CD4-positive, alpha-beta memory T cell (primary cell): ENCODE measurements around the gene MBTPS2. TPM values are rescaled to one million over a fixed set of nuclear protein-coding genes. Genes with fewer than 3 reads are reported as not detected.
"Not testable (repeated sequence)": the region's sequence is repeated elsewhere in the genome, so short reads cannot be mapped to it uniquely, and the experiment has no call there.

Source experiments
- CTCF ChIA-PET: fragments of 350-600 bp; sonication (Branson Sonifier 250); formaldehyde crosslinking; loops from one replicate; lab custom pipeline; 2021; ENCODE audit warnings: inconsistent platforms; ENCODE audit not compliant: partially characterized antibody; lab: Charles Lee
- POLR2A ChIA-PET: fragments of 350-600 bp; sonication (Branson Sonifier 250); formaldehyde crosslinking; loops from one replicate; lab custom pipeline; 2021; ENCODE audit not compliant: partially characterized antibody; lab: Charles Lee
- DNase-seq, 5 donors: peaks; one replicate each; pipeline versions ENCODE4 v3.0.0 to v3.0.0-alpha.2; 2020 to 2022; ENCODE audit warnings: mixed read lengths in 1 of 5
- H3K27ac ChIP-seq: one replicate; pipeline ENCODE4 v1.7.0; 2013; ENCODE audit warnings: low read depth, low read length
- H3K27me3 ChIP-seq: 2 replicates; pipeline ENCODE4 v1.7.0; 2013; ENCODE audit warnings: mild to moderate bottlenecking, low read length, moderate library complexity; ENCODE audit not compliant: insufficient read depth
- H3K36me3 ChIP-seq: 2 replicates; pipeline ENCODE4 v1.7.0; 2013; ENCODE audit warnings: mild to moderate bottlenecking, low read length, moderate library complexity; ENCODE audit not compliant: insufficient read depth
- H3K4me1 ChIP-seq: 2 replicates; pipeline ENCODE4 v1.7.0; 2013; ENCODE audit warnings: mild to moderate bottlenecking, low read length, moderate library complexity; ENCODE audit not compliant: insufficient read depth
- H3K4me3 ChIP-seq, 2 donors: one replicate each; pipeline ENCODE4 v1.7.0; 2013; ENCODE audit warnings: low read length in 2 of 2, mild to moderate bottlenecking in 1 of 2
- H3K9me3 ChIP-seq, 2 donors: one replicate each; pipeline ENCODE4 v1.7.0; 2013; ENCODE audit warnings: low read length in 2 of 2, control low read depth in 1 of 2; ENCODE audit not compliant: control insufficient read depth in 1 of 2
- H3K27ac Mint-ChIP-seq, 7 donors: one replicate each; pipeline ENCODE4 v1.8.0; 2020 to 2021; ENCODE audit warnings: mixed read lengths in 7 of 7, mild to moderate bottlenecking in 6 of 7, inconsistent platforms in 3 of 7, moderate library complexity in 3 of 7
- H3K27me3 Mint-ChIP-seq, 2 donors: one replicate each; pipeline ENCODE4 v1.8.0; 2020 to 2021; ENCODE audit warnings: mixed read lengths in 2 of 2
- H3K36me3 Mint-ChIP-seq, 2 donors: one replicate each; pipeline ENCODE4 v1.8.0; 2020 to 2021; ENCODE audit warnings: mixed read lengths in 2 of 2, inconsistent platforms in 1 of 2, mild to moderate bottlenecking in 1 of 2
- H3K4me1 Mint-ChIP-seq, 4 donors: one replicate each; pipeline ENCODE4 v1.8.0; 2020 to 2021; ENCODE audit warnings: mixed read lengths in 4 of 4, mild to moderate bottlenecking in 1 of 4
- H3K4me3 Mint-ChIP-seq, 8 donors: one replicate each; pipeline ENCODE4 v1.8.0; 2020 to 2021; ENCODE audit warnings: mixed read lengths in 8 of 8, mild to moderate bottlenecking in 7 of 8, moderate library complexity in 6 of 8, inconsistent platforms in 3 of 8
- H3K9me3 Mint-ChIP-seq, 8 donors: one replicate each; pipeline ENCODE4 v1.8.0; 2020 to 2021; ENCODE audit warnings: mixed read lengths in 8 of 8, mild to moderate bottlenecking in 5 of 8, inconsistent platforms in 3 of 8, moderate library complexity in 1 of 8
- intact Hi-C: fragments of 100-400 bp; cut with micrococcal nuclease; formaldehyde crosslinking; loops from one replicate; pipeline ENCODE4 v1.15.1; 2023
- polyA plus RNA-seq, 2 donors: library from polyadenylated mRNA; unstranded; fragments of 300-500 nt; fragmentation: Illumina TruSeq; gene quantifications; one replicate each; pipeline ENCODE4 v1.2.3, GENCODE V29; 2021
- total RNA-seq, 2 experiments: library from RNA; stranded (reverse); gene quantifications; one replicate each; pipeline ENCODE4 v1.2.3, GENCODE V29; 2021

Gene MBTPS2
- total and polyA plus RNA-seq, 4 experiments from 2014 or later = 6.5 to 8.0 (median 6.7) TPM

- POLR2A ChIA-PET = no interaction called here
Measured at GRCh38 chrX:21855937-21856415, 16.6 kb downstream of the MBTPS2 start, which contains the start of gene YY2. Gene YY2 (plus strand): TSS chrX:21855987. CDS start chrX:21856485, 498 bp downstream.

GRCh38 chrX:21856504-21856903, 17.1 kb downstream of the MBTPS2 start:
- no peak overlapping the region for H3K27ac Mint-ChIP-seq
- no peaks in the 10 kb centered on the region for H3K9me3 ChIP-seq
- H3K4me3 ChIP-seq = no peak overlapping the region
- no peak for DNase-seq
- H3K27me3 Mint-ChIP-seq = no peaks in the 10 kb centered on the region
- H3K27ac ChIP-seq = no peak overlapping the region
- no peak overlapping the region for H3K4me3 Mint-ChIP-seq
- CTCF ChIA-PET = no interaction called here
- H3K4me1 Mint-ChIP-seq = peaks cover 0 to 1% (median 0%) of the 10 kb centered on the region in 4 donors
- H3K36me3 ChIP-seq = no peaks in the 10 kb centered on the region
- H3K27me3 ChIP-seq = no peaks in the 10 kb centered on the region
- H3K4me1 ChIP-seq = no peaks in the 10 kb centered on the region
- peaks cover 18% of the 10 kb centered on the region in 2 donors for H3K36me3 Mint-ChIP-seq
- POLR2A ChIA-PET = no interaction called here
- intact Hi-C loops = no loop called here
- peaks cover 0 to 5% (median 0%) of the 10 kb centered on the region in 8 donors for H3K9me3 Mint-ChIP-seq

More at GRCh38 chrX:21855937-21856415, 16.6 kb downstream of the MBTPS2 start, which contains the start of gene YY2:
- CTCF ChIA-PET = no interaction called here
- Mint-ChIP-seq H3K4me3 (peak within 1 kb of the TSS in 1 of 8 donors; percentile 29), H3K27ac (no peak within 1 kb of the TSS), H3K9me3 (peaks cover 0 to 5% (median 0%) of the 10 kb centered on the region in 8 donors), H3K36me3 (peaks cover 18% of the 10 kb centered on the region in 2 donors), H3K27me3 (no peaks in the 10 kb centered on the region), H3K4me1 (peaks cover 0 to 1% (median 0%) of the 10 kb centered on the region in 4 donors)
- Histone ChIP-seq H3K9me3 (no peaks in the 10 kb centered on the region), H3K27ac (no peak within 1 kb of the TSS), H3K4me1 (no peaks in the 10 kb centered on the region), H3K4me3 (no peak within 1 kb of the TSS), H3K27me3 (no peaks in the 10 kb centered on the region), H3K36me3 (no peaks in the 10 kb centered on the region)
- DNase-seq = no peak
- intact Hi-C loops = no loop called here

GRCh38 chrX:21863241-21863640, 23.8 kb downstream of the MBTPS2 start:
- H3K36me3 ChIP-seq = no peaks in the 10 kb centered on the region
- peaks cover 0 to under 1% of the 10 kb centered on the region in 2 donors for H3K36me3 Mint-ChIP-seq
- DNase-seq = no peak
- no peak overlapping the region for H3K27ac Mint-ChIP-seq
- H3K4me3 ChIP-seq = no peak overlapping the region
- H3K27me3 ChIP-seq = no peaks in the 10 kb centered on the region
- H3K4me1 ChIP-seq = no peaks in the 10 kb centered on the region
- CTCF ChIA-PET = no interaction called here
- H3K4me1 Mint-ChIP-seq = peaks cover 0 to under 1% (median 0%) of the 10 kb centered on the region in 4 donors
- intact Hi-C loops = no loop called here
- POLR2A ChIA-PET = no interaction called here
- peaks cover 0 to 4% (median 0%) of the 10 kb centered on the region in 8 donors for H3K9me3 Mint-ChIP-seq
- H3K27me3 Mint-ChIP-seq = no peaks in the 10 kb centered on the region
- no peak overlapping the region for H3K4me3 Mint-ChIP-seq
- H3K9me3 ChIP-seq = no peaks in the 10 kb centered on the region
- no peak overlapping the region for H3K27ac ChIP-seq

GRCh38 chrX:21865436-21865835, 26.0 kb downstream of the MBTPS2 start:
- Mint-ChIP-seq H3K27me3 (no peaks in the 10 kb centered on the region), H3K9me3 (peaks cover 0 to 2% (median 0%) of the 10 kb centered on the region in 8 donors), H3K4me3 (no peak overlapping the region), H3K36me3 (peaks cover 0 to 3% of the 10 kb centered on the region in 2 donors), H3K4me1 (no peaks in the 10 kb centered on the region), H3K27ac (no peak overlapping the region)
- CTCF ChIA-PET = no interaction called here
- Histone ChIP-seq H3K27me3 (no peaks in the 10 kb centered on the region), H3K27ac (no peak overlapping the region), H3K9me3 (no peaks in the 10 kb centered on the region), H3K4me3 (no peak overlapping the region), H3K4me1 (no peaks in the 10 kb centered on the region), H3K36me3 (no peaks in the 10 kb centered on the region)
- intact Hi-C loops = no loop called here
- POLR2A ChIA-PET = no interaction called here
- DNase-seq = no peak

- POLR2A ChIA-PET = no interaction called here
- Histone ChIP-seq H3K36me3 (no peaks in the 10 kb centered on the region), H3K4me1 (no peaks in the 10 kb centered on the region), H3K27me3 (no peaks in the 10 kb centered on the region), H3K27ac (no peak overlapping the region), H3K4me3 (no peak overlapping the region), H3K9me3 (no peaks in the 10 kb centered on the region)
- no peak overlapping the region for H3K4me3 Mint-ChIP-seq
- H3K27me3 Mint-ChIP-seq = no peaks in the 10 kb centered on the region
- H3K4me1 Mint-ChIP-seq = no peaks in the 10 kb centered on the region
- H3K9me3 Mint-ChIP-seq = no peaks in the 10 kb centered on the region
- H3K36me3 Mint-ChIP-seq = peaks cover 0 to 3% of the 10 kb centered on the region in 2 donors
- CTCF ChIA-PET = no interaction called here
- intact Hi-C loops = no loop called here
- H3K27ac Mint-ChIP-seq = no peak overlapping the region
- DNase-seq = no peak
Measured at GRCh38 chrX:21870494-21870893, 31.1 kb downstream of the MBTPS2 start.

- POLR2A ChIA-PET = no interaction called here
- Histone ChIP-seq H3K4me1 (no peaks in the 10 kb centered on the region), H3K27ac (no peak overlapping the region), H3K27me3 (no peaks in the 10 kb centered on the region), H3K9me3 (no peaks in the 10 kb centered on the region), H3K4me3 (no peak overlapping the region), H3K36me3 (no peaks in the 10 kb centered on the region)
- H3K27ac Mint-ChIP-seq = no peak overlapping the region
- no peaks in the 10 kb centered on the region for H3K4me1 Mint-ChIP-seq
- no peak for DNase-seq
- intact Hi-C loops = no loop called here
- no peak overlapping the region for H3K4me3 Mint-ChIP-seq
- peaks cover 0 to 3% of the 10 kb centered on the region in 2 donors for H3K36me3 Mint-ChIP-seq
- no peaks in the 10 kb centered on the region for H3K9me3 Mint-ChIP-seq
- CTCF ChIA-PET = no interaction called here
- H3K27me3 Mint-ChIP-seq = no peaks in the 10 kb centered on the region
Measured at GRCh38 chrX:21873063-21873775, 33.8 kb downstream of the MBTPS2 start.

GRCh38 chrX:21874182-21874581, 34.8 kb downstream of the MBTPS2 start:
- POLR2A ChIA-PET, H3K27me3 Mint-ChIP-seq, H3K27ac ChIP-seq, H3K9me3 Mint-ChIP-seq, intact Hi-C loops, H3K4me3 ChIP-seq, H3K9me3 ChIP-seq, H3K27me3 ChIP-seq, H3K4me1 ChIP-seq, H3K27ac Mint-ChIP-seq, H3K36me3 Mint-ChIP-seq, DNase-seq, H3K4me3 Mint-ChIP-seq, H3K36me3 ChIP-seq, H3K4me1 Mint-ChIP-seq, CTCF ChIA-PET: not testable (repeated sequence)
